Measurements from ENCODE around the gene RACGAP1.
A peak's percentile ranks its signal among the peaks of the same experiment; 100 is the strongest.

Gene RACGAP1

DNA sequence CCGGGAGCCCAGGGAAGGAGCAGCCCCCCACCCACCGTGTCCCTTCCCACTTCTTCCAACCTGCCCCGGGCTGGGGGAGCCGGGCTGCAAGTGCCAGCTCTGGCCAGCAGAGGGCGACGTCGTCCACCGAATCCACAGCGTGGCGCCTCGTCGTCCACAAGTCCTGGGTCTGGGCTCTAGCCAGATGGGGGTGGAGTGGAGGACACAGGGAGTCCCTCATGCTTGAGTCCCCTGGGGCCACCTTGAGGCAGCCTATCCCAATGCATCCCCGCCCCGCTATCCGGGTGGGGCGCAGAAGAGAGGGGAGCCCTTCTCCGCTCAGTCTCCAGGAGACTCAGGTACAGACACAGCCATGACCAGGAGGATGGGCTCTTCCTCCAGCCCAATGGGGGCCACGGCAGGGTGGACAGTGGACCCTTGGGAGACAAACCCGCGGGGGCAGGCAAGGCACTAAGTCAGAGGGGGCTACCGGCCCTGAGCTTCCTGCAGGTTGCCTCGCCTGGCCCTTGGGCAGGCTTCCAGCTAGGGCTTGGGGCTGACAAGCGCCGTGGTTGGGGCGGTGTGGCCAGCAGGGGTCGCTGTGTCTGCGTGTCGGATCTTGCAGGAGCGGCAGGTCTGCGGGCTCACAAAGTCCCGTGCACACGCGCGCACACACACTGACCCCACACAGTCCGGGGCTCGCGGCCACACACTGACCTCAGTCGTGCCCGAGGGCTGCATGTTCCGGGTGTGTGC, 58.1 kb downstream of the RACGAP1 start:
- TF ChIP-seq, protein P1, sequence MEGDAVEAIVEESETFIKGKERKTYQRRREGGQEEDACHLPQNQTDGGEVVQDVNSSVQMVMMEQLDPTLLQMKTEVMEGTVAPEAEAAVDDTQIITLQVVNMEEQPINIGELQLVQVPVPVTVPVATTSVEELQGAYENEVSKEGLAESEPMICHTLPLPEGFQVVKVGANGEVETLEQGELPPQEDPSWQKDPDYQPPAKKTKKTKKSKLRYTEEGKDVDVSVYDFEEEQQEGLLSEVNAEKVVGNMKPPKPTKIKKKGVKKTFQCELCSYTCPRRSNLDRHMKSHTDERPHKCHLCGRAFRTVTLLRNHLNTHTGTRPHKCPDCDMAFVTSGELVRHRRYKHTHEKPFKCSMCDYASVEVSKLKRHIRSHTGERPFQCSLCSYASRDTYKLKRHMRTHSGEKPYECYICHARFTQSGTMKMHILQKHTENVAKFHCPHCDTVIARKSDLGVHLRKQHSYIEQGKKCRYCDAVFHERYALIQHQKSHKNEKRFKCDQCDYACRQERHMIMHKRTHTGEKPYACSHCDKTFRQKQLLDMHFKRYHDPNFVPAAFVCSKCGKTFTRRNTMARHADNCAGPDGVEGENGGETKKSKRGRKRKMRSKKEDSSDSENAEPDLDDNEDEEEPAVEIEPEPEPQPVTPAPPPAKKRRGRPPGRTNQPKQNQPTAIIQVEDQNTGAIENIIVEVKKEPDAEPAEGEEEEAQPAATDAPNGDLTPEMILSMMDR (IDR thresholded peaks at IDR 0.05; ENCODE audit: extremely low read depth, missing control alignments) = peak; percentile 98
- DNase-seq (ENCODE audit: low spot score) = peak; percentile 90

DNA sequence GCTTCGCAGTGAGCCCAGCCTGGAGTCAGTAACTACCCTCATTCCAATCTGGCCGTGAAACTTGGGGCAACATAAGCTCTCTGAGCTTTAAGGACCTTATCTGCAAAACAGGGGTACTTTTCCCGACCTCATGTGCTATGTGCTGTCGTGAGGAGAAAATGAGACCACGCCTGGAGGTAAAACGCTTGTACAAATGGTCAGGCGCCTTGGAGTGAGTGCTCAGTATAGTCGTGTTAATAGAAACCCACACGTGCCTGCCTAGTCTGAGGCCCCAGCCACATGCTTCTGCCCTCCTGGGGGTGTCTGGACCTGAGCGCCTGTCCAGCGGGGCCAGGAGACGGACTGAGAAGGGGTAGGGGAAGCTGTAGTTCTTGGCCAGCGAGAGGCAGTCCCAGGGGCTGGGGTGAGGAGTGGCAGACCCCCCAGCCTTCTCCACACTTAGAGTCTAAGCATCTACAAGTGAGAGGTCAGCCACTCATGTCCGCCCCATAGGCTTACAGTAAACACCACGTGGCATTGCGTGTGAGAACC, 58.7 kb downstream of the RACGAP1 start:
- TF ChIP-seq, protein P1 (IDR thresholded peaks at IDR 0.05; ENCODE audit: extremely low read depth, missing control alignments) = no peak
- no peak for DNase-seq (ENCODE audit: low spot score)

DNA sequence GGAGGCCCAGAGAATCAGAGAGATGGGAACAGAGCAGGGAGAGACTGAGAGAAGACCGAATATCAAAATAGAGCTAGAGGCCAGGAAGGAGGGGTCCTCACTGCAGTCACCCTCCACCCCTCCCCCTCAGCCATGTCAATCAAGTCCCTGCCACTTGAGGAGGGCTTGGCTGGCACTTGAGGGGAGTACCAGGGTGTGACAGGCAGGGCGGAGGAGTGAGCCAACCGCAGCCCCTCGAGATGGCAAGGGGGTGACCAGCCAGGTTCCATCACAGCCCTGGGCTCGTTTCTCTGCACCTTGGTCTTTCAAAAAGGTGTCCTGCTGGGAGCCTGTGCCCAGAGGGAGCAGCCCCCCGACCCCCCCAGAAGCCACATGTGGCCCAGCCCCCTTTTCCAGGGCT, 59.5 kb downstream of the RACGAP1 start:
- no peak for DNase-seq (ENCODE audit: low spot score)
- TF ChIP-seq, protein P1 (IDR thresholded peaks at IDR 0.05; ENCODE audit: extremely low read depth, missing control alignments) = no peak

DNA sequence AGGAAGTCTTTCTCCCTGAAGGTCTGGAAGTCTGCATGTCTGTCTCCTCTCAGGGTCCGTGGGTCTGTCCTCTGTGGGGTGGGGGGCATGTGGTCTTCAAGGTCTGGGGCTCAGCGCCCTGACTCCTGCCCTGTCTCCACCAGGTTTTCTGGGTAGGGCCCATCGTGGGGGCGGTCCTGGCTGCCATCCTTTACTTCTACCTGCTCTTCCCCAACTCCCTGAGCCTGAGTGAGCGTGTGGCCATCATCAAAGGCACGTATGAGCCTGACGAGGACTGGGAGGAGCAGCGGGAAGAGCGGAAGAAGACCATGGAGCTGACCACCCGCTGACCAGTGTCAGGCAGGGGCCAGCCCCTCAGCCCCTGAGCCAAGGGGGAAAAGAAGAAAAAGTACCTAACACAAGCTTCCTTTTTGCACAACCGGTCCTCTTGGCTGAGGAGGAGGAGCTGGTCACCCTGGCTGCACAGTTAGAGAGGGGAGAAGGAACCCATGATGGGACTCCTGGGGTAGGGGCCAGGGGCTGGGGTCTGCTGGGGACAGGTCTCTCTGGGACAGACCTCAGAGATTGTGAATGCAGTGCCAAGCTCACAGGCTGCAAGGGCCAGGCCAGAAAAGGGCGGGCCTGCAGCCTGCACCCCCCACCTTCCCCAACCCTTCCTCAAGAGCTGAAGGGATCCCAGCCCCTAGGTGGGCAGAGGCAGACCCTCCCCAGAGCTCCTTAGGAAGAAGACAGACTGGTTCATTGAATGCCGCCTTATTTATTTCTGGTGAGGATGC, 60.3 kb downstream of the RACGAP1 start:
- TF ChIP-seq, protein P1 (IDR thresholded peaks at IDR 0.05; ENCODE audit: extremely low read depth, missing control alignments) = no peak
- no peak for DNase-seq (ENCODE audit: low spot score)

DNA sequence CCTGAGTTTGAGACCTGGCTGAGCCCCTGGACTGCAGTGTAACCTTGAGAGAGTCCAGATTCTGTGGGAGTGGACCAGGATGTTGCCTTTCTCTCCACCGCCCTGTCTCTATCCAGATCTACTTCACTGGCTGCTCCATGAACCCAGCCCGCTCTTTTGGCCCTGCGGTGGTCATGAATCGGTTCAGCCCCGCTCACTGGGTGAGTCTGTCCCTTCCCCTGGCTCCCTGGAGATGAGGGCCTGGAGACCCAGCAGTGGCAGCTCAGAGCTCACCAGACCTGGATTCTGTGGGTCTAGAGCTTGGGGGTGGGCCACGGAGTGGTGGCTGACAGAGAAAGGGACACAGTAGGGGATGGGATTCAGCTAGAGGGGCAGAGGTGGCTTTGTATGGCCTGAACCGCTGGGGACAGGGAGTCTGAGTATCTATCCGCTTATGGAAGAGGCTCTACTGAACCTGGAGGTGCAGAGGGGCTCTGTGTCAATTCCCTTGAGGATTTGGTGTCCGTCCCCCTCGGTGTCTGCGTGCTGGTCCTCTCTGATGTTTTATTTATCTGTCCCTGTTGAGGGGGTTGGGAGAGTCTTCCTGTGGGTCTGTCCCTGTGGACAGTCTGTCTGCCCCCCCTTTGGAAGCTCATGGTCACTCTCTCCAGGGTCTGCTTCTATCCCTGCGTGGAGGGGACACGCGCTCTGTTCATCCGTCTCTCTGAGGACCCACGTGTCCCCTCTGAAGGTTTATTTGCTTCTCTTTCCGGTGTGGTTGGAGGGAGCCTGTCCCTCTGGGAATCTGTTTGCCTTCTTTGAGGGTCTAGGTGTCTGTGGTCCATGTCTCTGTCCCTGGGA, 61.1 kb downstream of the RACGAP1 start:
- DNase-seq (ENCODE audit: low spot score) = no peak
- TF ChIP-seq, protein P1 (IDR thresholded peaks at IDR 0.05; ENCODE audit: extremely low read depth, missing control alignments) = no peak

DNA sequence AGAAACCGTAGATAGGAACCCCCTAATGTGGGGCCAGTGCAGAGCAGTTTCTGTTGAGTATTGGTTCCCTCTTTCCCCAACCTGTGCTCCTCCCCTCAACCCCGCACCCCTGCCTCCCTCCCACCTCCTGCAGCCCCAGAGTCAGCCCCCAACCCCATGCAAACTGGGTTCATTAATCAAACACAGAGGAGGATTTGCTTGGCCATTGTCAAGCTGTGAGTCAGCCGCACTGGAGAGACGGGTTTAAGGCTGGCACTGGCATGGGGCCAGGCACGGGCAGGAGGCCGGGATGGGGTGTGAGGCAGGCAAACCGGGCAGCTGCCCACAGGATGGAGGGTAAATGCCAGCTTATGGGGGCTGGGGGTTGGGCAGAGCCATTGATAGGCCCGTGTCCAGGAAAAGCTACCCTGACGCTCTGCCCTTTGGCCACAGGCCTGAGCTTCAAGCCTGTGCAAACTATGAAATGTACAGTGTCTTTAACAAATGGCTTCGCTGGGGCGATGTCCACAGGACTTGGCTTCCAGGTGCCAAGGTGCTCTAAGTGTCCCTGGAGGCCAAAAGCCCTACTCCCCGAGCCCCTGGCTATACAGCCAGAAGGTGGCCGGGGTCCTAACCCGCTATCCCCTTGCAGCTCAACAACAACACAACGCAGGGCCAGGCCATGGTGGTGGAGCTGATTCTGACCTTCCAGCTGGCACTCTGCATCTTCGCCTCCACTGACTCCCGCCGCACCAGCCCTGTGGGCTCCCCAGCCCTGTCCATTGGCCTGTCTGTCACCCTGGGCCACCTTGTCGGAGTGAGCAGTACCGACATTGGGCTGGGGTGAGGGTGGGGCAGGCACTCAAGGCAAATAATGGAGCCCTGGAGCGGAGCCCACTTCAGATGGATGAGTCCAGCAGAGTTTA, 62.2 kb downstream of the RACGAP1 start:
- no peak for DNase-seq (ENCODE audit: low spot score)
- TF ChIP-seq, protein P1 (IDR thresholded peaks at IDR 0.05; ENCODE audit: extremely low read depth, missing control alignments) = no peak
